Small intestine (tissue), 7 donors: ENCODE data around the gene LIG1. TPM values are rescaled to one million over a fixed set of nuclear protein-coding genes. Genes with fewer than 3 reads are reported as not detected.
"Not testable (repeated sequence)": the region's sequence is repeated elsewhere in the genome, so short reads cannot be mapped to it uniquely, and the experiment has no call there.

Source experiments
- DNase-seq, 2 donors: peaks; one replicate each; pipeline versions ENCODE4 v3.0.0 to v3.0.0-alpha.2; 2013
- FAIRE-seq: peaks from 2 replicates; lab custom pipeline; 2012; peaks lifted over from hg19 to GRCh38; lab: Jason Lieb, UNC
- H3K27ac ChIP-seq, 3 donors: one replicate each; pipeline ENCODE4 v1.5.1; 2013; ENCODE audit warnings: low read length in 2 of 3, mild to moderate bottlenecking in 2 of 3, control low read depth in 1 of 3, inconsistent platforms in 1 of 3, low read depth in 1 of 3, moderate library complexity in 1 of 3
- H3K27me3 ChIP-seq, 3 donors: one replicate each; pipeline ENCODE4 v1.6.1; 2013; ENCODE audit warnings: low read length in 3 of 3, inconsistent platforms in 1 of 3; ENCODE audit not compliant: control insufficient read depth in 3 of 3, insufficient read depth in 3 of 3
- H3K36me3 ChIP-seq, 3 donors: one replicate each; pipeline ENCODE4 v1.6.1; 2013; ENCODE audit warnings: low read length in 3 of 3, inconsistent platforms in 1 of 3, low read depth in 1 of 3, mild to moderate bottlenecking in 1 of 3, moderate library complexity in 1 of 3; ENCODE audit not compliant: control insufficient read depth in 3 of 3, insufficient read depth in 2 of 3
- H3K4me1 ChIP-seq, 3 donors: one replicate each; pipeline ENCODE4 v1.6.1; 2013; ENCODE audit warnings: low read length in 2 of 3, inconsistent platforms in 1 of 3, low read depth in 1 of 3, mild to moderate bottlenecking in 1 of 3, moderate library complexity in 1 of 3; ENCODE audit not compliant: control insufficient read depth in 3 of 3, insufficient read depth in 2 of 3
- H3K4me3 ChIP-seq, 3 donors: one replicate each; pipeline ENCODE4 v1.5.1; 2013; ENCODE audit warnings: low read length in 3 of 3, control low read depth in 1 of 3, inconsistent platforms in 1 of 3, low read depth in 1 of 3, mild to moderate bottlenecking in 1 of 3, moderate library complexity in 1 of 3
- H3K9me3 ChIP-seq, 2 donors: one replicate each; pipeline ENCODE4 v1.6.1; 2013; ENCODE audit warnings: low read depth in 1 of 2, low read length in 1 of 2; ENCODE audit not compliant: control insufficient read depth in 2 of 2, insufficient read depth in 1 of 2
- whole genome bisulfite sequencing, 3 donors: extraction: QIAGEN DNeasy Blood & Tissue Kit; methylation state at CpG; one replicate each; pipeline ENCODE4 v1.1.7; 2013; 5-methylcytosine and 5-hydroxymethylcytosine counted together
- polyA plus RNA-seq, 4 donors: library from polyadenylated mRNA; stranded (reverse) in 3 of 4; unstranded in 1 of 4; fragments of 200-250 nt in 3 of 4; fragments of 120-200 nt in 1 of 4; gene quantifications; one replicate each; pipeline versions ENCODE4 v1.2.1 to v1.2.3, GENCODE V29; 2013
- donor health status: healthy with polysubstance abuse.
- donor health status: control.
- donor health status: control.
- donor health status: Bipolar disorder and iron deficiency.
- donor health status: healthy.

LIG1 gene
- polyA plus RNA-seq, 4 donors: 27.3 to 44.3 (median 33.3) TPM

- H3K27ac ChIP-seq, H3K4me1 ChIP-seq, H3K36me3 ChIP-seq, H3K27me3 ChIP-seq, H3K4me3 ChIP-seq, DNase-seq, H3K9me3 ChIP-seq, FAIRE-seq: not testable (repeated sequence)
- 90 to 95% (median 94%) methylated on average over 3 of the region's 3 CpGs for WGBS, 3 donors
Observed at GRCh38 chr19:48070177-48070769, 99.9 kb downstream of the LIG1 start.

DNA sequence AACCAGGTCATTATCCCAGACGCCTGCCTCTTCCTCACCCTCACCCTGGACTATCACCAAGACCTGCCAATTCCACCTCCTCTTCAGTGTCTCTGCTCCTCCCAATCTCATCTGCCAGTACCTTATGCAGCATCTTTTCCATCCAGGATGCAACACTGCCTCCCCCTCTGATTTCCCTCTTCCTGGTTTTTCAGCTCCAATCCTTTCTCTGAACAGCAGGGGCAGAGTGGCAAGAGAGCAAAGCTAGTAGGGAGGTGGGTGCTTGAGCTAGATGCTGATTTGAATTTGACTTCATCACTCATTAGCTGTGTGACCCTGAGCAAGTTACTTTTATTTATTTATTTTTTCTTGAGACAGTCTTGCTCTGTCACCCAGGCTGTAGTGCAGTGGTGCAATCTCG lies 100.7 kb downstream of the LIG1 start:
- Histone ChIP-seq H3K4me3 (no peak overlapping the region), H3K27me3 (no peaks in the 10 kb centered on the region), H3K36me3 (no peaks in the 10 kb centered on the region), H3K27ac (no peak overlapping the region), H3K4me1 (no peaks in the 10 kb centered on the region), H3K9me3 (no peaks in the 10 kb centered on the region)
- DNase-seq: no peak
- 71 to 76% (median 74%) methylated on average over 2 of the region's 2 CpGs for WGBS, 3 donors
- FAIRE-seq: no peak

Other genes starting within 250 kb of the LIG1 start
- not detected for gene BSPH1, start 178.2 kb downstream of the LIG1 start, polyA plus RNA-seq
- gene ELSPBP1, start 175.7 kb downstream of the LIG1 start, polyA plus RNA-seq: not detected
- gene CABP5, start 126.3 kb downstream of the LIG1 start, polyA plus RNA-seq: not detected
- gene PLA2G4C, start 59.5 kb downstream of the LIG1 start, polyA plus RNA-seq: 10 to 100 TPM in 2 of 4 donors, 1 to 10 TPM in 2; 4.0 to 29.2 (median 11.4) TPM
- gene ZSWIM9, start 336 bp upstream of the LIG1 start, polyA plus RNA-seq: 1 to 10 TPM; 4.0 to 6.8 (median 4.6) TPM
- 10 to 100 TPM; 13.0 to 36.1 (median 16.8) TPM for gene CARD8, start 85.6 kb upstream of the LIG1 start, polyA plus RNA-seq
- 1 to 10 TPM in 1 of 4 donors, under 1 TPM in 1, not detected in 2; 0.36 to 3.0 TPM for gene ZNF114, start 99.7 kb upstream of the LIG1 start, polyA plus RNA-seq
- 10 to 100 TPM in 3 of 4 donors, 1 to 10 TPM in 1; 3.4 to 47.4 (median 19.7) TPM for gene EMP3, start 155.2 kb upstream of the LIG1 start, polyA plus RNA-seq
- gene TMEM143, start 193.6 kb upstream of the LIG1 start, polyA plus RNA-seq: 10 to 100 TPM in 2 of 4 donors, 1 to 10 TPM in 2; 5.9 to 13.2 (median 10.6) TPM
- gene SYNGR4, start 194.0 kb upstream of the LIG1 start, polyA plus RNA-seq: under 1 TPM in 2 of 4 donors, not detected in 2; 0.06 to 0.15 TPM
- 100 to 1,000 TPM in 3 of 4 donors, 10 to 100 TPM in 1; 95.4 to 288 (median 166) TPM for gene KDELR1, start 221.2 kb upstream of the LIG1 start, polyA plus RNA-seq
- under 1 TPM in 2 of 4 donors, not detected in 2; 0.25 to 0.27 TPM for gene GRIN2D, start 223.3 kb upstream of the LIG1 start, polyA plus RNA-seq